ENCODE measurements around the gene STIMATE.

Gene STIMATE

GRCh38 chr3:52866427-52866826, 30.9 kb downstream of the STIMATE start:
- no peak for DNase-seq (ENCODE audit: low read depth)

GRCh38 chr3:52865994-52866393, 31.4 kb downstream of the STIMATE start:
- no peak for DNase-seq (ENCODE audit: low read depth)

DNA sequence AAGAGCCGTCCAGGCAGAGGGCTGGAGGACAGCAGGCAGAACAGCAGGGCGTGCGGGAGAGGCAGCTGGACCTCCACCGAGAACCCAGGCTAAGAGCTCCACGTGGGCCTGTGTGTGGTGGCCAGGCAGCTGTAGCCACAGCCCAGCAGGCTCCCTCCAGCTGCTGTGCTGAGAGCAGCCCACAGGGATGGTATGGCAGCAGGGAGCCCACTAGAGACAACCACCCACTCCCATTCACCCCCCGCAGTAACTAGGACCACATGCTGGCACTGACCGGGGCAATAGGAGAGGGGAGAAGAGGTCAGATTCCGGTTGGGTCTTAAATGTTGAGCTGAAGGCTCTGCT, 37.0 kb downstream of the STIMATE start:
- DNase-seq (ENCODE audit: low read depth), result no peak

DNA sequence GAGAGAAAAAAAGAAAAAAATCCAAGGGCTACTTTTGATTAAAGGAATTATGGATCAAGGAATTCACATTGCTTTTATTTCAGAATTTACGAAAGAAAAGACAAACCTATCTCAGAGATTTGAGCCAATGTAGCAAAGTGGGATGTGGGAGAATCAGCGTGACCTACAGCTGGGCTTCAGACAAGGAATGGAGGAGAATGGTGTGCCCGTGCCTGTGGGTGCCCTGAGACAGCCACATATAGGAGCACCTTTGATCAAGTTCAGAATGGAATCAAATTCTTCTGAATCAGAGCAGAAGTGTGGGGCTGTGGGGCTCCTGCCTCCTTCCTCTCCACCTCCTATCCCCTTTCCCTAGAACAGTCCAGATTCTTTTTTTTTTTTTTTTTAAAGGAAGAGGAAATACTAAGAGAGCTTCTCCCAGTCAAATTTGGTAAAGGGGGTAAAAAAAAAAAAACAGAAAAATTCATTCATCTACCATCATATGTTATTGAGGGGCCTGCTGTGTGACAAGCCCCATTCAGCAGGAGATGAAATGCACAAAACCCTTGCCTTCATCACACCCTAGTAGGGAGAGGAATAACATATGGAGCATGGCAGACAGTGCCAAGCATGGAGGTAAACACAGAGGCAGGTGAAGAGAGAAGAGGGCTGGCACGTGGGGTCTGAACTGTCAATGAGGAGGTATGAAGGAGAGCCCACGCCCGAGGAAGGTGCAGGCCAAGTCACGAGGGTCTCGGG, 37.5 kb downstream of the STIMATE start:
- no peak for DNase-seq (ENCODE audit: low read depth)

GRCh38 chr3:52857864-52858263, 39.5 kb downstream of the STIMATE start:
- no peak for DNase-seq (ENCODE audit: low read depth)

DNA sequence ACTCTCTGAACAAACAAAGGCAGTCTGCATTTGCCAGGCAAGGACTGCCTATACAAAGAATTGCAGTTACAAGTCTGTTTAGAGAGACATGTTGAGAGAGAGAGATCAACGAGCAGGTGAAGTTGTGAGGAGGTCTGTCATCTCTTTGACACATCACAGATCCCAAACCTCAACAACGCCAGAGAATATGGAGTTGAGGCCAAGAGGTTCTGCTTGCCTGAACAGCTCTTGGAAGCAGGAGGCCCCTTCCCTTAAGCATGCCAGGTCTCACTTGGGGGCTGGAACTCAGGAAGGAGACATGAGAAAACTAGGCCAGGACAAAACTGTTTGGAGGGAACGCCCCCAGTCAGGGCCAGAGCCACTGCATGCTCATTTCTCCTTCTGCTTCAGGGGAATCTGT, 40.2 kb downstream of the STIMATE start:
- no peak for DNase-seq (ENCODE audit: low read depth)

- DNase-seq (ENCODE audit: low read depth), result no peak
Measured at GRCh38 chr3:52856666-52857065, 40.7 kb downstream of the STIMATE start.

- DNase-seq (ENCODE audit: low read depth), result no peak
Measured at GRCh38 chr3:52854013-52854412, 43.3 kb downstream of the STIMATE start.

DNA sequence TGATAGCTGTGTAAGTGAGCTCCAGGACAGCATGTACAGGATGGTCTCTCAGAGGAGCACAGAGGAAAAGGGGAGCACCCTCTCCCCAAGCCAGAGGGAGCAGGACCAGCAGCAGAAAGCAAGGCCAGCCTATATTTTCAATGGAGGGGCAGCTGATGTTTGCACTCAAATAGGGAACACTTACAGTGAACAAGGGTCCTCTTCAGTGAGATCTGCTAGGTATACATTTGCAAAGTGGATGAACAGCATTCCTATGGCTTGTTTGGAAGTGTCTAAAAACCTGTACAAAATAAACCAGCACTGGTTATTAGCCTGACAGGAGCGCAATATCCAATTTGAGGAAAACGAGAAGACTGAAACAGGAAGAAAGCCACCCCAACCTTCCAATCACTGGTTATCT, 44.9 kb downstream of the STIMATE start:
- DNase-seq (ENCODE audit: low read depth), result no peak

- no peak for DNase-seq (ENCODE audit: low read depth)
Measured at GRCh38 chr3:52851348-52851747, 46.0 kb downstream of the STIMATE start.

- no peak for DNase-seq (ENCODE audit: low read depth)
Measured at GRCh38 chr3:52849656-52850055, 47.7 kb downstream of the STIMATE start.

- no peak for DNase-seq (ENCODE audit: low read depth)
Measured at GRCh38 chr3:52848617-52849016, 48.7 kb downstream of the STIMATE start.

DNA sequence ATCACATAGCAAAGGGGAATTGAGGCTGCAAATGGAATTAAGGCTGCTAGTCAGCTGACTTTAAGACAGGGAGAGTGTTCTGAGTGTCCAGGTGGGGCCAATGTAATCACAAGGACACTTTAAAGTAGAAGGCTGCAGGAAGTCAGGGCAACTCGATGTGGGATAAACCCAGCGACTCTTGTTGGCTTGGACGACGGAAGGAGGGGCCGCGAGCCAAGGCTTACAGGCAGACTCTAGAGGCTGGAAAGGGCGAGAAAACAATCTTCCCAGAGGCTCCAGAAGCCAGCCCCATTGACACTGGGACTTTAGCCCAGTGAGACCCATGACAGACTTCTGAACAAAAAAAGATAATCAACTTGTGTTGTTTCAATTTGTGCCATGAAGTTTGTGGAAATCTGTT, 49.6 kb downstream of the STIMATE start:
- DNase-seq (ENCODE audit: low read depth), result no peak

- no peak for DNase-seq (ENCODE audit: low read depth)
Measured at GRCh38 chr3:52847241-52847640, 50.1 kb downstream of the STIMATE start.

DNA sequence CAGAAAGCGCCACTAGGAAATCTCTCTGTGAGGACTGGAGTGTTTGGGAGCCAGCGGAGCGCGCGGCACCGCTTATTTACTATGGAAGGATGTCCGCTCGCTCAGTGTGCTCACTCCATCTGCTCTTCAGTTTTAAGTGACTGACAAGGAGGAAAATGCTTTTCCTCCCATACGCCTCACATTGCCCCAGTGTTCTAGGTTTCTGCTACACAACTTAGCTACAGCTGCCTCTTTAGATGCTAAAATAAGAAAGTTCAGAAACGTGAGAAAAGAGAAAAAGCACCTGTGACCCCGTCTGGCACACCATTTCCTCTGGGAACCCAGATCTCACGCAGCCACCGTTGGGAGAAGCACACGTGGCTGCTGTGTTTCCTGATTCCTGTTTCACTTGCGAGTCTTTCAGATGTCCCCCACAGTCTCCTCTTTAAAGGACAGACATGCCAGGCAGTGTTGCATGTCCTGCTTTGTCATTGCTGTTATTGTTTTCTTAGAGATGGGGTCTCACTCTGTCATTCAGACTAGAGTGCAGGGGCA, 50.8 kb downstream of the STIMATE start:
- DNase-seq (ENCODE audit: low read depth), result no peak

GRCh38 chr3:52845691-52846431, 51.5 kb downstream of the STIMATE start:
- DNase-seq (ENCODE audit: low read depth), result no peak

DNA sequence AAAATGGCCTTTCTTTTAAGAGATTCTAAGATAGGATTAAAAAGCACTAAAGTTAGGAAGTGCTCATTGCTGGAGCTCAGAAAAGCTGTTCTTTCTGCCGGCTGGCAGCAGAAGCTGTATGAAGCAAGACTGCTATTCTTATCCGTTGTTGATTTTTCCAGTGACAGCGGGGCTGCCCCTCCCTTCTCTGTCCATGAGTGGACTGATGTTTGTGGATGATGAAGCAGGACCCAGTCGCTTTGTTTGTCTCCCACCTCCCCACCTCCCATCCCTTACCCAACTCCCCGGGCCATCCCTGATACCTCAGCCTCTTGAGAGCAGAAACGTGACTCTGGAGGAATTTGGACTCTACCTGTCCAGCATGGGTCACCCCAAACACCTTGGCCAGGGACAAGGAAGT, 52.2 kb downstream of the STIMATE start:
- no peak for DNase-seq (ENCODE audit: low read depth)

DNA sequence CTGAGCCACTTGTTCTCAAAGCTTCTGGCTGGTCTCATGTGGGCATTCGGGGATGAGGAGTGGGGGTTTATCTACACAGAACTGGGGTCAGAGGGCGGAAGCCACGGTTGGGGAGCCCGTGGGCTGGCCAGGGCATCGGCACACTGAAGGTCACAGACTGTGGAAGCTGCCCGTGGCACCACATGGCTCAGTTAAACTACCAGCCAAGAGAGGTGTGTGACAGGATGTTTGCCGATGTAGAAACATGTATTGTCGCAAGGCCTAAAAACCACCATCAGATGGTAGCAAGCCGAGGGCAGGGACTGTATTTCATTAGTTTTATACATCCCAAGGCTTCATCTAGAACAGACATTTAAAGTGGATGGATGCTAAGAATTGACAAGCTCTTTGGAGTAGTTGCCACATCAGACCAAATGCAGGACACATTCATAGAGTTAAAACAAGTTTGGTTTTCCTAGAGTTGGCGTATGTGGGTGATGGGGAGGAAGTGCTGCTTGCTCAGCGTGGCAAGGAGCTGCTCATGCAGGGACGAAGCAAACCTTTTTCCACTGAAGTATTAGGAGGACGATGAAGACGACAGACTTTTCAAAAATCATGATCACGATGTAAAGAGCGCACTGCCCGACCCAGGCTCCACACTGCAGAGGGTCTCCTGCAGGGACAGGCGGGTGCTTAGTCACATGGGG, 52.9 kb downstream of the STIMATE start:
- DNase-seq (ENCODE audit: low read depth), result no peak

- DNase-seq (ENCODE audit: low read depth), result no peak
Measured at GRCh38 chr3:52843881-52844280, 53.5 kb downstream of the STIMATE start.

- DNase-seq (ENCODE audit: low read depth), result no peak
Measured at GRCh38 chr3:52843108-52843865, 54.1 kb downstream of the STIMATE start.

GRCh38 chr3:52842424-52842823, 54.9 kb downstream of the STIMATE start:
- no peak for DNase-seq (ENCODE audit: low read depth)

GRCh38 chr3:52841981-52842340, 55.4 kb downstream of the STIMATE start:
- DNase-seq (ENCODE audit: low read depth), result no peak
